Activated CD4-positive, alpha-beta T cell treated with anti-CD3 and anti-CD28 coated beads, Interleukin-2, amount 50 U/mL, for 24 hours (primary cell): ENCODE measurements around the gene AOPEP.
"Not testable (repeated sequence)": the region's sequence is repeated elsewhere in the genome, so short reads cannot be mapped to it uniquely, and the experiment has no call there.

Source experiments
- DNase-seq, 2 donors: peaks; one replicate each; pipeline ENCODE4 v3.0.0-alpha.2; 2020; ENCODE audit warnings: low read depth in 1 of 2, low spot score in 1 of 2

Gene AOPEP

DNA sequence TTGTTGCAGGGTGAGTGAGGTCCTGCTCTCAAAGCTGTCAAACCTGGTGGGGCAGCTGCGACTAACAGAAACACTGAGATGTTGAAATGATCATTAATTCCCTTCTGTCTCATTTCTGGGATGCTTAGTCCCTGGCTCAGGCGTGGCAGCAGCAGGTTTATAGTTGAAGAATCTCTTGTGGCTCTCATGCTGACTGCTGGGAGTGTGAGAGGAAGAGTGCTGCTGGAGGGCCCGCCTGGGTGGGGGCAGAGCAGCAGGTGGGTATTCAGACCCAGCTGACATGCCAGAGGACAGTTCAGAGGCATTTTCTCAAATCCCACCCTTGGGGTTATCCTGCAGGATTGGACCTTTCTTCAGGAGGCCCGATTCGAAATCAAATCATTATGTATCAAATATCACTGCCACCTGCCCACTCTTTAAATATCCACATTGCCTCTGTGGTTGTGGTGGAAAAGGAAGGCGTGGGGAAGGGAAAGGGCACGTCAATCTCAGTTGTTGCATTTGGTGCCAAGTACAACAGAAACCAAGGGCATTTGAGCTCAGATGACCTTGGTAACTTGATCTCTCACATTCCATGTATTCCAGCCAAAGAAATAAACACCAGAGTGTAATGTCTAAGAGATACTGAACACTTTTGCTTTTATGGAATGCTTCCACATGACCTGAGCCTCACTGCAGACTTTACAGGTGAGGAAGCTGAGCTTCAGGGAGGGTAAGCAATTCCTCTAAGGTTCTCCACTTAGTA lies 224.3 kb downstream of the AOPEP start:
- DNase-seq: no peak

DNA sequence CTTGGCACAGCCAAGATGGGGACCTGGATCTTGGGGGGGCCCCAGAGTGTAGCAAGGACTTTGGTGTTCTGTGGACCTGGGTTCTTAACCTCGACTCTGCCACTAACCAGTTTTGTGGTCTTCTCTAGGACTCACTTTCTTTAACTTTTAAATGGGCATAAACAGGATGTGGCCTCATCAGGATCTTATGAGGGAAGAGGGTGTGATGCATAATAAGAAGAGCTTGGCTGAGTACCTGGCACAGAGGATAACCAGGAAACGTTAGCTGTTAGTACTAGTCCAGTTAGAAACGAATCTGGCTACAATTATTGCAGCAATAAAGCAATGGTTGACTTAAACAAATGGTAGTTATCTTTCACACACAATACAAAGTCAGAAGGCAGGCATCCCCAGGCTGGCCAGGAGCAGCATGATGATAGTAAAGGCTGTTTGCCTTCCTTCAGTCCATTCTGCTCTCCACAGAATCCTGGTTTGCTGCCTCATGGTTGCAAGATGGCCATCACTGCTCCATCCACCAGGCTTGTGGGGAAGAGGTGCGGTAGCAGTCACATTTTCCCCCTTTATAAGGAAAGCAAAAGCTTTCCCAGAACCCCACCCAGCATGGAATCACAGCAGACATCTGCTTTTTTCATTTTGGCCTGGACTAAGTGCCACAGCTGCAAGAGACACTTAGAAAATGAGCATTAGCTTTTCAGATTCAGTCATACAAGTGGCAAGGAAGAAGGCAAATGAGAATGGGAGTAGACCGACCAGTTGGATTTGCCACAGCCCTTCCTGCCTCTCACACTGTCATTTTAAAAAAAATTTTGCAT lies 225.0 kb downstream of the AOPEP start:
- DNase-seq: no peak

DNA sequence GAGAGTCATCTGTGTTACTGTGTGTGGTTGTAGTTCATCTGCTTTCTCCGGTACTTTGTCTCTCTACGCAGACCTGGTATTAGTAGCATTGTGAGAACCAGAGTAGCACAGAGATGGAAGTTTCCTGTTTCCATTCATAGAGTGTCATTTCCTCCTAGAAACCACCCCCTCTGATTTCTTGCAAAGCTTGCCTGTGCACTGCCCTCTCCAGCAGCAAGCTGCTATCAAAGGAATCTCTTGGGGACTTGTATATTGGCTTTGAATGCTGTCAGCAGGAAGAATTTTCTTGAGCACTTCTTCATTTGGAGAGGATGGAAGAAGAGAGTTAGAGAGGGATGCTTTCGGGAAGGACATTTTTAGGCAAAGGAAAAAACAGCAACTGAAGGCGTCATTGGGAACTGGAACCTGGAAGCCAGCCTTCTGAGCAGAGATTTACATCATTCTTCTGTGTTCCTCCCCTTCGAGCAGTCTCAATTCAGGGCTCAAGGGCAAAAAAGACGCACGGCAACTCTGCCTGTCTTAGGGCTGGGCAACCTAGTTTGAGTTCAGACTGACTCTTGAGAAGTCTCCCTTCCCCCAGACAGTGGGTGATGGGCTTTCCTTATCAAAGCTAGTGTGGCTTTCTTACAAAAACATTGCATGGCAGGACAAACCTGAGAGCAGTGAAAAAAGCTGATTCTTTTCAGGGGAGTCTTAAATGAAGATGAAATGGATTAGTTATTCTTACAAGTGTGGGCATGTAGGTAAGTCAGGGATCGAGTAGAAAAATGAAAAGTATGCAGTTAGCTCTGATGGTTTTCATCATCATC lies 226.3 kb downstream of the AOPEP start:
- no peak for DNase-seq

DNA sequence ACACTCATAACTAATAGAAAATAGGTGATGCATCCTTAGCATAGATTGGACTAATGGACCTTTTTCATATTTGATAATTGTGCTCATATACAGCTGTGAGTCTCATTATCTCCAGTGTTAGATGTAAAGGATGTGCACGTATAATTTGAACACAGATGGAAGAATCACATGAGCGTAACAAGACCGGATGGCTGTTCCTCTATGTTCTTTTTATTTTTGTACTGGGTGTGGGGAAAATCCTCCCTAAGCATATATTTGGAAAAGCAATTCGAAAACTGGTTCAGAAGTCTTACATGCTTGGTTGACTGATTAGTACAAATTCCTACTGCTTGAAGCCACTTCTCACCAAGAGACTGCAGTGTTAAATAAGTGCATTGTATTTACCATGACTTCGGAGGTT lies 230.2 kb downstream of the AOPEP start:
- no peak for DNase-seq

DNA sequence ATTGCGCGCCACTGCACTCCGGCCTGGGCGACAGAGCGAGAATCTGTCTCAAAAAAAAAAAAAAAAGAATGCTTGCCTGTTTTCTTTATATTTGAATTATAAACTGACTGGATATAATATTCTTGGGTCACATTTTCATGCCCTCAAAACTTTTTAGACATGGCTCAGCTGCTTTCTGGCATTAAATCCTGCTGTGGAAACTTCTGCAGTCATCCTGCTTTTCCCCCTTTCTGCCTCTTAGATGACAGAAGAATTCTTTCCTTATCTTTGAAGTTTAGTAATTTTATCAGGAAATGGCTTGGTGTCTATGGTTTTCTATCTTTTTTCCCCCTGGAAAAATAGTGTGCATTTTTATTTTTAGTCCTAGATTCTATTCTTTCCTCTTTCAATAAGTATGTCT lies 234.5 kb downstream of the AOPEP start:
- DNase-seq: no peak

DNA sequence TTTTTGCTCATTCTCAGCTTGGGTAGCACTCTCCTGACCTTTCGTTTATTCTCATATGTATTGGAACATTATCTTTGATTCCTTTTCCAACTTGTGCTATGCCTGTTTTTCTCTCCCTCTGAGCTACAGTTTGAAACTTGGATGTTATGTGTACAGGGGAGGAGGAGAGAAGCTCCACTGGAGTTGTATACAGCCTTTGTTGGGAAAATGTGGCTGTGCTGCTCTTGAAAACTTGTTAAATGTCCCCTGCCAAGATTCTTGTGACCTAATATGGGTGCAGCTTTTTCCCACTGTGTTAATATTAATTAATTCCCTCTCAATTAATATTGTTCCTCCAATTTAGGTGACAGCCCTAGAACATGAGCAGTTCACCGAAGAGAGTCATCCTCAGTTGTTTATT lies 235.4 kb downstream of the AOPEP start:
- no peak for DNase-seq

DNA sequence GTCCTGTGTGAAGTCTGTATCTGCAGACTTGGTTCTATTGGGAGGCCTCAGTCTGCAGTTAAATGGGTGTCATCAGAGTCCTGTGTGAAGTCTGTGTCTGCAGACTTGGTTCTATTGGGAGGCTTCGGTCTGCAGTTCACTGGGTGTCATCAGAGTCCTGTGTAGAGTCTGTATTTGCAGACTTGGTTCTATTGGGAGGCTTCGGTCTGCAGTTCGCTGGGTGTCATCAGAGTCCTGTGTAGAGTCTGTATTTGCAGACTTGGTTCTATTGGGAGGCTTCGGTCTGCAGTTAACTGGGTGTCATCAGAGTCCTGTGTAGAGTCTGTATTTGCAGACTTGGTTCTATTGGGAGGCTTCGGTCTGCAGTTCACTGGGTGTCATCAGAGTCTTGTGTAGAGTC lies 239.1 kb downstream of the AOPEP start:
- DNase-seq: not testable (repeated sequence)

DNA sequence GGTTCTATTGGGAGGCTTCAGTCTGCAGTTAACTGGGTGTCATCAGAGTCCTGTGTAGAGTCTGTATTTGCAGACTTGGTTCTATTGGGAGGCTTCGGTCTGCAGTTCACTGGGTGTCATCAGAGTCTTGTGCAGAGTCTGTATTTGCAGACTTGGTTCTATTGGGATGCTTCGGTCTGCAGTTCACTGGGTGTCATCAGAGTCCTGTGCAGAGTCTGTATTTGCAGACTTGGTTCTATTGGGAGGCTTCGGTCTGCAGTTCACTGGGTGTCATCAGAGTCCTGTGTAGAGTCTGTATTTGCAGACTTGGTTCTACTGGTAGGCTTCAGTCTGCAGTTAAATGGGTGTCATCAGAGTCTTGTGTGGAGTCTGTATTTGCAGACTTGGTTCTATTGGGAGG lies 239.5 kb downstream of the AOPEP start:
- not testable (repeated sequence) for DNase-seq

DNA sequence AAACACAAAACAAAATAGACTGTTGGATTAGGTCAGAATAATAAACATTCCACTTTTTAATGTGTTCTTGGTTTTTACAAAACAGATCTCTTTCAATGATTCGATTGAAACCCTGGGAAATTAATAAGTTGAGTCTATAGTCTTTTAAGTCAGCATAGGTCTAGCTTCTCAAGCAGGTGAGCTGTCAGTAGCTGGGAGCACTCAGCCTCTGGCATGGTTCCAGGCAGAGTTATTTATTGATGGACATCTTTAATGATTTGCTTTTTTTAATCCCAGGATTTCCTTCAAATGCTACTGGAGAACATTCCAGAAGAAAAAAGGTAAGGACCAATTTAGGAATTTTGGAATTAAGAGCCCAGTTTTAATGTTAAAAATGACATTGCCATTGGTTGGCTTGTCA lies 241.0 kb downstream of the AOPEP start:
- DNase-seq: no peak

DNA sequence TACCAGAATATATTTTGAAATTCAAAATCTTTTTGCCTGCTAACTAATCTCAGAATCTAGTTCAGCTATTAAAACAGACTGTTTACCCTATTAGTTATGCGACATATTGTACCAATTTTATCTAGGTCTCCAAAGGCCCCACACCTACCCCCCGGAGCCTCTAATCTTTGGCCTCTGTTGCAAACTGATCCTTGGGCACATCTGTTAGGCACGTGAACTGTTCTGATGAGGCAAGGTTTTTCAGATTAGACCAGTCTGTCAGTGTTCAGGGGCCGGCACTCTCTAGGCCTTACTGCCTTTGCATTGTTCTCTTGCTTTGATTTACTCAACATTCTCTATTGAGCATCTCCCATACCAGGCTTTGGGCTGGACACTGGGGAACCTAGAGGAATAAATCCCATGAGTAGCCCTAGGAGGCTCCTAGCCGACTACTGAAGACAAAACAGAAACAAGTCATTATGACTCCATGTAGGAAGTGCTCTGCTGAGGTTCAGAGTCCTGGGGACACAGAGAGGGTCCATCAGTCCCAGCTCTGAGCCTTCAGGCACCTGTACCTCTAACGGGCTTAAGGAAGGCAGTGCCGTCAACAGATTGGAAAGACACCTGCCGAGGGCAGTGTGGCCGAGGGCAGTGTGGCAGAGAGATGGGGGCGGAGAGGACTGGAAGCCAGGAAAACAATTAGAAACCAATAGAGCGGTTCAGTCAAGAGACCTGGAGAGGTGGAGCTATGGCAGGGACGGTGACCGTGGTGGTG lies 245.1 kb downstream of the AOPEP start:
- no peak for DNase-seq

DNA sequence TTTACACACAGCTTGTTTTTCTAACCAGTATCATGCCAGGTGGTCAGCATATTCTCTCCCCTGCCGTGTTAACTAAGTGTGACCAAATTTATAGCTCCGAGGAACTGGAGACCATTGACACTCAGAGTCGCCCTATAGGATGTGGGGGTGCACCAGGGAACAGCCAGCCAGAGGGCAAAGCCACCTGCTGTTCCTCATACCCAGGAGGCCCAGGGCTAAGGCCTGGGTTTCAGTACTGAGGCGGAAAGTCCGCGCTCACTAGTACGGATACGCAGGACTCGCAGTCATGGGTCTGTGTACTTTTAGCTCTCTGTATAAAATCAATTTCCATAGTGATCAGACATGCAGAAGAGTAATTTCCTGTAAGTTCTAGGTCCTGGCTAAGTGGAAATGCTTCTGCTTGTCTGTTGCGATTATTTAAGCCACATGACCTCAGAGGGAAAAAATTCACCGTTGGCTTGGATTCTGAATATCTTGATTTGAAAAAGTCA lies 247.0 kb downstream of the AOPEP start:
- DNase-seq: no peak

DNA sequence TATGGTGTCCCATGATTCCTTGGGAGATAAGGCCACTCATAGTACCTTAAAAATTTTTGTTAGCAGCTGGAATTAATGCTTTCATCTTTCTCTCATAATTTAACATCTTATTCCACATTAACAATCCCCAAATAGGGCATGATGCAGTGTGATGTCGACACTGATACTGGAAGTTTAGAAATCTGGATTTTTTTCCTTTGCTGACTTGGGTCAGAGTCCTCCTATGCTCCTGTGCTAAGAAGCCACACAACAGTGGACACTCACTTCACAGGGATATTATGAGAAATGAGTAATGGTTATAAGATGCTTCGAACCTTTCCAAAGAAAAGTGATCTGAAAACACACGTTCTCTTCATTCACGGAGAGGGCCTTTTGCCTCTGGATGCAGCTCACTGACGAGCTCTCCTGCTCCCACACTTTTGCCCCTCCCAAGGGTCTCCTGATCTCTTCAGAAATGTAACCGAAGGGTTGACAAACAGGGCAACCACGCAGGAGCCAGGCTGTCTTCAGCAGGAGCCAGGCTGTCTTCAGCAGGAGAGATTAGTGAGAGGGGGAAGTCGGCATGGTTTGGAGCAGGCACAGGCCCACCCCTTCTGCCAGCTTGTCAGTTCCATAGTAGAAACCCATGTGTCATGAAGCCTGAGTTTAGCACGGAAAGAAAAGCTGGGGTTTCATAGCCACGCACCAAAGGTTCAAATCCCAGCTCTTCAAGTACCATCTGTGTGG lies 247.8 kb downstream of the AOPEP start:
- no peak for DNase-seq

DNA sequence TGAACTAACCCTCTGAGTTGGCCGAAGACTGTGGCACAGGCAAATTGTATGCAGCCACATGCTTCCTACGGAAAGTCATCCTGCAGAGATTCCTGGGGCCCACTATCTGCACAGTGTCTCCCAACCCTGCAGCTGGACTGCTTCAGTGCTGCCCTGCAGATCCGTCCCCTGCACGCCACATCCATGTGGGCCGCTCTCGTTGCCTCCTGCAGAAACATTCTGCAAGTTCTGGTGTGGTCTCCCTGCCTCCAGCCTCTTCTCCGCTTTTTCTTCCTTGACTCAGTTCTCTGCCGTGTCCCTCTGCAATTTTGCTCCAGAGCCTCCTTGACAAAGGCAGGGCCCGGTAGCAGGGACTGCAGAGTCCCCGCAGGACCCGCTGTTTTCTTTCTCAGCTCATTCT lies 249.0 kb downstream of the AOPEP start:
- DNase-seq: no peak

DNA sequence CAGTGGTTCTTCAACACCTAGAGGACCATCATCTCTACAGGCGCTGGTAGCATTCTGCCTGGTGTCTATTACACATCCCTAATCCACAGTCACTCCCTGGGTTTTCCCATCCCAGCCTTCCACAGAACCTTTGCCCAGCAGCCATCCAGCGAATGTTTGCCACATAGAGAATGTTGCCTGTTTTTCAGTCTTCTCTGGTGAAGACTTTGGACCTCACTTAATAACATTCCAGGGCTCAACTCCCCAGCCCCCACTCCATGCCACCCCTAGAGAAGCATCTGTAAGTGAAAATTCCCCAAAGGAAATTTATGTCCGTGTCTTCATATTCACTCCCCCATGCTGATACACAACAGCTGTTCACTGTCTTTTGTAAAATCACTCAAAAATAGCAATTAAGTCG lies 249.6 kb downstream of the AOPEP start:
- DNase-seq: no peak

DNA sequence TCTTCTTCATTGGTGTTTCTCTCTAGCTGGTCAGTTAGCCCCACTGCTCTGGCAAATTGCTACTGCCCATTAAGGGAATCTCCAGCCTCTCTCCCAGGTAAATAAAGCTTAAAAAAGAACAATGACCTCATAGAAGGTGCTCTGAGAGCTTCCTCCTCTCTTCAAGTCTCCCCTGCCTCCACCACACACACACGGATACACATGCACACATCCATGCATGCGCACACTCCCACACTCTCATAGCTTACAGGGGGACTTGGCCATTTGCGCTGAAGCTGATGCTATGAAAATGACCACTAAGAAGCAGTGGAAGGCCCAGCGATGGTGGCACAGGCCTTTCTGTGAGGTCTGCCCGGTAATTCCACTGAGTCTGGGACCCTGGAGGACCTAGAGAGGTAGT lies 250.9 kb downstream of the AOPEP start:
- DNase-seq: no peak

DNA sequence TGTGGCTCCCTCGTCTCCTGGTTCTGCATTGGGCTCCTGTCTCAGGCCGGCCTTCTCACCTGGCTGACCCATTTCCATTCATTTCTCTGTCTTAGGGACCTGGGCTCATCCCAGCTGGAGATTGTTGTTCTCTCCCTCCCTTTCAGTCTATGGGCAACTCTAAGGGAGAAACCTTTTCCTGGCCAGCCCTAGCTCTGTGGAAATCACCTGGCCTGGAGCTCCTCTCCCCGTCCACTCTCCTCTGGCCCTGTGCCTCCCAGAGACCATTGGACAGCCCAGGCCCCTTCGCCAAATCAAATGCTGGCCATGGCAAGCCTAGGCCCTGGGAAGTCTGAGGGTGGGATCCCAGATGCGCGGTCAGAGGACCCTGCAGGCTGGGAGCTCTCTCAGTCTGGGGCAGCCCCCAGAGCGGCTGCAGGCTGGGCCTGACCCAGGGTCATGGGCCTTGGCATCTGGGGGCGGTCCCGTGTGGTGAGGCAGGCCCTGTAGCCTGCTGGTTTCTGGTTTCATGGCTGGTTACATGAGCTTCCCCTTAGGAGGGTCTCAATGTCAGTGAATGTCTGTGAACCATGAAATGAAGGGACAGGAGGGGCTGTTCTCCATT lies 253.5 kb downstream of the AOPEP start:
- no peak for DNase-seq

DNA sequence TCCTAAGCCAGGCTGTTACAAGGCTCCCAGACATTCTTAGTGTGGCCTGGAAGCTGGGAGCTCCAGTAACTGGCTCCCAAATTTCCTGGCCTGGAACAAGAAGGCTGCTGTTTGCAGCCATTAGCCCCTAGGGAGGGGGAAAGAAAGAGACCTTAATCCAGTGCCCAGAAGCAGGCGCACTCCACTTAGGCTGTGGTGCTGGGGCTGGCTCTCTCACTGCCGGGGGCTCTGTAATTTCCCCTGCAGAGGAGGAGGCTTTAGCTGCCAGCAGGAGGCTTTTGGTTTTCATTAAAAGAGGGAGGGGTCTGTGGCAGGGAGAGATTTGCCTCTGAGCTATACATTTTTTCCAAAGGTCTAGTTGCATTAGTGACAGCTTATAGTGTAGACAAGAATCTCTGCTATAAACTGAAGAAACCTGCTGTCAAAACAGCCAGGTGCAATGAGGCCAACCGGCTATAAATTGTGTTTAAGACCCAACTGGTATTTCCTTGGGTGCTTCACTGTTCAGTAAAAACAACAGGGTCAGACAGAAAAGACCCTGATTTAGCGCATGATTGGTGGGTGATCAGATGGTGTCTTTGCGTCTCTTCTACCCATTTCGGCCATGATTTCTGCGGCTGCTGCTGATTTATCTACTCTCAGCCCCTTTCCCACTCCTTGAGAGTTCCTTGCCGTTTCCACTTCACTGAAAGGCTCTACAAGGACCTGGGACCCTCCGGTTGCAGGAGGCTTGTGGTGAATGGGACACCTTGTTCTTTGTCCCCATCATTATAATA lies 254.6 kb downstream of the AOPEP start:
- no peak for DNase-seq

DNA sequence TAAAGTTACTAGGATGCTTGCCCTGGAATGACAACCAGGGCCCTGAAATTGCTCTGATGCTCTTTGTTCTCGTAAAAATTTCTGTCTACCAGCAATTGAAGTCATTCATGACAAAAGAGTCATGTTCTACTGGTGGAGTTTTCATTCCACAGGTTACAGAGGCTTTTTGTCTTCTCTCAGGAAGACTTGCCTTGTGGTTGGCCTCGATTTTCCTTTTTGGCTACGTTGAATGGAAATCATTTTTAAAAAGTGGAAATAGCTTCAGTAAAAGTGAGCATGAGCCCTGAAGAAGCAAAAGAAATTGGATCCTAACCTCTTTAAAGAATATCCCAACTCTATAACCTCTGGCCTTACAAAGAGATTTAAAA lies 255.2 kb downstream of the AOPEP start:
- DNase-seq: no peak

DNA sequence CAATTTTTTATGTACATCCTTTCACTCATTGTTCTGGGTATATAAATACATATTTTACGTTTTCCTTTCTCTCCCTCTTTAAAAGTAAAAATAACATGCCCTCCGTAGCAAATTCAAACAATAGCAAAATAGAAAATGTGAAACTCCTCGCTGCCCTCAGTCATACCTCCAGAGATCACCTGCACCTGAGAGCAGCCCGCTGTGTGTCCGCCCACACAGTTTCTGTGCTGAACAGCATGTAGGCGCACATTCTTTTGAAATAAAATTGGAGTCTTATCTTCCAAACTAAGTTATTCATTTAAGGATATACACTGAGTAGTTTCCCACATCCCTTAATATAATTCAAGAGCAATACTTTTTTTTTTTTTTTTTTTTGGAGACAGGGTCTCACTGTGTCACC lies 255.7 kb downstream of the AOPEP start:
- DNase-seq: no peak
